IMR-90 (cell line): ENCODE measurements around the gene ARPP21. TPM values are rescaled to one million over a fixed set of nuclear protein-coding genes. Genes with fewer than 3 reads are reported as not detected.

Source experiments
- ATAC-seq: fragments of 200-7000 bp; cut with Tn5 transposase; 2 replicates; pipeline ENCODE4 v1.9.1; 2020; ENCODE audit warnings: low read depth, mild to moderate bottlenecking, moderate library complexity
- BruUV-seq: library from RNA; stranded (reverse); fragments of 400-500 nt; replicated peaks from 2 replicates; lab custom pipeline; 2021; lab: Mats Ljungman, UMichigan
- CTCF ChIA-PET: fragments of 300-600 bp; formaldehyde crosslinking; extraction: SDS; loops from one replicate; lab custom pipeline; 2021; ENCODE audit warnings: antibody characterized with exemption; lab: Yijun Ruan, JAX
- POLR2A ChIA-PET: fragments of 300-600 bp; sonication (Branson Sonifier 250); formaldehyde crosslinking; loops from one replicate; lab custom pipeline; 2022; ENCODE audit warnings: antibody characterized with exemption; ENCODE audit not compliant: unreplicated experiment; lab: Charles Lee
- DNase-seq: peaks from one replicate; pipeline ENCODE4 v3.0.0; 2013
- H2AFZ ChIP-seq: replicated peaks from 2 replicates; pipeline ENCODE3; 2013; ENCODE audit warnings: low read length, mild to moderate bottlenecking; ENCODE audit not compliant: poor library complexity
- H2AK5ac ChIP-seq: 2 replicates; pipeline ENCODE4 v1.6.1; 2013; ENCODE audit warnings: low read depth, low read length, inconsistent platforms
- H2AK9ac ChIP-seq: replicated peaks from 2 replicates; pipeline ENCODE3; 2013; ENCODE audit warnings: mild to moderate bottlenecking, low read depth, low read length, moderate library complexity; ENCODE audit not compliant: poor library complexity
- H2BK120ac ChIP-seq: 2 replicates; pipeline ENCODE4 v1.6.1; 2013; ENCODE audit warnings: low read depth, low read length, inconsistent platforms
- H2BK15ac ChIP-seq: 3 replicates; pipeline ENCODE4 v1.6.1; 2013; ENCODE audit warnings: low read depth, low read length, inconsistent platforms
- H2BK20ac ChIP-seq: 2 replicates; pipeline ENCODE4 v1.6.1; 2013; ENCODE audit warnings: low read depth, mild to moderate bottlenecking, inconsistent platforms, low read length, moderate library complexity
- H2BK5ac ChIP-seq: 2 replicates; pipeline ENCODE4 v1.6.1; 2013; ENCODE audit warnings: mild to moderate bottlenecking, low read depth, low read length, inconsistent platforms; ENCODE audit not compliant: poor library complexity, severe bottlenecking
- H3K14ac ChIP-seq: replicated peaks from 2 replicates; pipeline ENCODE4 v1.6.1; 2013; ENCODE audit warnings: low read depth, low read length, inconsistent platforms
- H3K18ac ChIP-seq: 2 replicates; pipeline ENCODE4 v1.6.1; 2013; ENCODE audit warnings: low read depth, low read length, control low read depth
- H3K23ac ChIP-seq: 2 replicates; pipeline ENCODE4 v1.6.1; 2013; ENCODE audit warnings: low read depth, low read length, inconsistent platforms
- H3K27ac ChIP-seq: 2 replicates; pipeline ENCODE4 v1.5.1; 2013; ENCODE audit warnings: mild to moderate bottlenecking, control low read depth, low read length; ENCODE audit not compliant: insufficient read depth
- H3K27me3 ChIP-seq: 2 replicates; pipeline ENCODE4 v1.6.1; 2013; ENCODE audit warnings: low read length; ENCODE audit not compliant: control insufficient read depth, insufficient read depth
- H3K36me3 ChIP-seq: 2 replicates; pipeline ENCODE4 v1.6.1; 2013; ENCODE audit warnings: low read length, mixed read lengths; ENCODE audit not compliant: control insufficient read depth, insufficient read depth
- H3K4ac ChIP-seq: 2 replicates; pipeline ENCODE4 v1.6.1; 2013; ENCODE audit warnings: low read depth, low read length, inconsistent platforms
- H3K4me1 ChIP-seq: 2 replicates; pipeline ENCODE4 v1.6.1; 2013; ENCODE audit warnings: low read length, mixed read lengths; ENCODE audit not compliant: control insufficient read depth, insufficient read depth
- H3K4me2 ChIP-seq: 2 replicates; pipeline ENCODE4 v1.6.1; 2013; ENCODE audit warnings: low read depth, mild to moderate bottlenecking, control low read depth, low read length, moderate library complexity
- H3K4me3 ChIP-seq: 2 replicates; pipeline ENCODE4 v1.5.1; 2013; ENCODE audit warnings: low read depth, mild to moderate bottlenecking, control low read depth, low read length, moderate library complexity; ENCODE audit not compliant: insufficient read depth
- H3K56ac ChIP-seq: 2 replicates; pipeline ENCODE4 v1.6.1; 2013; ENCODE audit warnings: low read length, inconsistent platforms; ENCODE audit not compliant: insufficient read depth; ENCODE audit errors: extremely low read depth
- H3K79me1 ChIP-seq, 2 experiments: 2 replicates each; pipeline ENCODE4 v1.6.1; 2013; ENCODE audit warnings: low read length in 2 of 2, inconsistent platforms in 1 of 2, low read depth in 1 of 2
- H3K9ac ChIP-seq: 2 replicates; pipeline ENCODE4 v1.6.1; 2013; ENCODE audit warnings: low read depth, low read length, control low read depth
- H3K9me1 ChIP-seq: 2 replicates; pipeline ENCODE4 v1.6.1; 2013; ENCODE audit warnings: low read length, inconsistent platforms; ENCODE audit not compliant: insufficient read depth
- H3K9me3 ChIP-seq: 2 replicates; pipeline ENCODE4 v1.6.1; 2013; ENCODE audit warnings: low read length; ENCODE audit not compliant: control insufficient read depth, insufficient read depth
- H4K20me1 ChIP-seq: 2 replicates; pipeline ENCODE4 v1.6.1; 2013; ENCODE audit warnings: low read length, inconsistent platforms; ENCODE audit not compliant: insufficient read depth
- H4K5ac ChIP-seq: 2 replicates; pipeline ENCODE4 v1.6.1; 2013; ENCODE audit warnings: mild to moderate bottlenecking, low read depth, low read length, control low read depth
- H4K8ac ChIP-seq, 2 experiments: 2 replicates each; pipeline ENCODE4 v1.6.1; 2013; ENCODE audit warnings: low read depth in 2 of 2, low read length in 2 of 2, control low read depth in 1 of 2, inconsistent platforms in 1 of 2
- H4K91ac ChIP-seq: 2 replicates; pipeline ENCODE4 v1.6.1; 2013; ENCODE audit warnings: low read depth, low read length, inconsistent platforms; ENCODE audit not compliant: insufficient read depth
- BHLHE40 ChIP-seq: fragments of 150-350 bp; IDR thresholded peaks from 2 replicates; pipeline ENCODE4 v1.6.1; 2016; ENCODE audit warnings: mild to moderate bottlenecking, low read depth, low read length
- CEBPB ChIP-seq: IDR thresholded peaks from 2 replicates; pipeline ENCODE4 v1.6.1; 2012; ENCODE audit warnings: low read depth, low read length, improper control_type of control experiment
- CTCF ChIP-seq: conservative IDR thresholded peaks from 2 replicates; pipeline ENCODE4 v1.5.1; 2012; ENCODE audit warnings: mild to moderate bottlenecking, low read depth, low read length, improper control_type of control experiment
- ELK1 ChIP-seq: fragments of 150-350 bp; IDR thresholded peaks from 2 replicates; pipeline ENCODE4 v1.6.1; 2016; ENCODE audit warnings: low read depth, mild to moderate bottlenecking, low read length, moderate library complexity, borderline replicate concordance
- MAFK ChIP-seq: IDR thresholded peaks from 2 replicates; pipeline ENCODE4 v1.6.1; 2012; ENCODE audit warnings: low read depth, low read length, improper control_type of control experiment
- MXI1 ChIP-seq: IDR thresholded peaks from 2 replicates; pipeline ENCODE4 v1.6.1; 2012; ENCODE audit warnings: low read depth, mild to moderate bottlenecking, low read length, moderate library complexity, borderline replicate concordance
- NFE2L2 ChIP-seq: fragments of 150-350 bp; IDR thresholded peaks from 2 replicates; pipeline ENCODE4 v1.6.1; 2016; ENCODE audit warnings: low read depth, mild to moderate bottlenecking, low read length
- RCOR1 ChIP-seq: IDR thresholded peaks from 2 replicates; pipeline ENCODE4 v1.6.1; 2012; ENCODE audit warnings: mild to moderate bottlenecking, low read length, improper control_type of control experiment; ENCODE audit not compliant: insufficient replicate concordance
- SMC3 ChIP-seq: fragments of 150-350 bp; IDR thresholded peaks from 2 replicates; pipeline ENCODE4 v1.6.1; 2016; ENCODE audit warnings: low read depth, mild to moderate bottlenecking, antibody characterized with exemption, low read length, moderate library complexity
- USF2 ChIP-seq: fragments of 150-350 bp; IDR thresholded peaks from 2 replicates; pipeline ENCODE4 v1.6.1; 2017; ENCODE audit warnings: mild to moderate bottlenecking, antibody characterized with exemption, low read length, low read depth
- WGBS, 2 experiments: methylation state at CpG; one replicate each; pipeline versions ENCODE4 v1.1.5 to v1.1.7; 2013; ENCODE audit warnings: missing lambda C conversion rate in 2 of 2; ENCODE audit not compliant: insufficient read length in 1 of 2; ENCODE audit errors: extremely low coverage in 2 of 2; 5-methylcytosine and 5-hydroxymethylcytosine counted together
- dilution Hi-C: fragments of 300-500 bp; cut with HindIII; formaldehyde crosslinking; loops from one replicate; pipeline ENCODE4 v1.14.3; 2018; ENCODE audit warnings: low sequenced_read_pairs; ENCODE audit not compliant: unreplicated experiment
- in situ Hi-C: fragments of 300-500 bp; cut with MboI; formaldehyde crosslinking; loops from 3 replicates; pipeline ENCODE4 v1.14.3; 2019; ENCODE audit warnings: low sequenced_read_pairs, inconsistent platforms, mixed read lengths
- intact Hi-C: fragments of 100-400 bp; cut with micrococcal nuclease; formaldehyde crosslinking; loops from 2 replicates; pipeline ENCODE4 v1.10.0; 2022
- polyA plus RNA-seq, 3 experiments: library from polyadenylated mRNA; depleted of rRNA; stranded (reverse); fragments of >200 nt; gene quantifications; 2 replicates each; pipeline ENCODE4 v1.2.3, GENCODE V29; 2012; ENCODE audit warnings: low replicate concordance in 1 of 3
- total RNA-seq: library from RNA; depleted of rRNA; stranded (reverse); fragments of >200 nt; gene quantifications from 2 replicates; pipeline ENCODE4 v1.2.3, GENCODE V29; 2012

Gene ARPP21
- total and polyA plus RNA-seq, 2 of the 4 experiments (the other 2 are of a cell fraction) = not detected

- H3K9me1 ChIP-seq = no peaks in the 10 kb centered on the region
- no peak overlapping the region for H3K56ac ChIP-seq
- H3K4me1 ChIP-seq = no peaks in the 10 kb centered on the region
- no peak overlapping the region for H2AFZ ChIP-seq
- no peak overlapping the region for H2BK5ac ChIP-seq
- ChIA-PET POLR2A (no interaction called here), CTCF (no interaction called here)
- WGBS, 2 experiments = no CpG with 5 or more reads among the region's 1 CpG
- H4K5ac ChIP-seq = no peak overlapping the region
- no peak overlapping the region for H3K27ac ChIP-seq
- no peak overlapping the region for H3K4ac ChIP-seq
- in situ Hi-C loops (no loop called here), dilution Hi-C loops (no loop called here), intact Hi-C loops (no loop called here)
- no peak overlapping the region for H4K91ac ChIP-seq
- DNase-seq = no peak
- H3K4me3 ChIP-seq = no peak overlapping the region
- H3K27me3 ChIP-seq = no peaks in the 10 kb centered on the region
- no peak for TF ChIP-seq BHLHE40
- TF ChIP-seq MAFK = no peak
- TF ChIP-seq SMC3 = no peak
- no peak for TF ChIP-seq ELK1
- no peak for TF ChIP-seq CTCF
- no peak for TF ChIP-seq MXI1
- TF ChIP-seq CEBPB = no peak
- TF ChIP-seq NFE2L2 = no peak
- no peak for TF ChIP-seq RCOR1
- no peak for TF ChIP-seq USF2
- no peak overlapping the region for H2BK15ac ChIP-seq
- no peak overlapping the region for H2BK20ac ChIP-seq
- H3K9me3 ChIP-seq = no peaks in the 10 kb centered on the region
- H3K4me2 ChIP-seq = no peak overlapping the region
- no peak overlapping the region for H3K9ac ChIP-seq
- no peak overlapping the region for H4K8ac ChIP-seq
- no peaks in the 10 kb centered on the region for H4K20me1 ChIP-seq
- no peak for ATAC-seq
- no peaks in the 10 kb centered on the region for H3K36me3 ChIP-seq
- H2BK120ac ChIP-seq = no peak overlapping the region
- no peak overlapping the region for H3K23ac ChIP-seq
- H3K18ac ChIP-seq = no peak overlapping the region
- H2AK9ac ChIP-seq = no peak overlapping the region
- H3K79me1 ChIP-seq = no peaks in the 10 kb centered on the region
- no peak overlapping the region for H3K14ac ChIP-seq
- BruUV-seq = no TSS peak
- no peak overlapping the region for H2AK5ac ChIP-seq
These were observed 148.6 kb downstream of the ARPP21 start for GRCh38 chr3:35787936-35788335.
